Measurements from ENCODE around the gene GAS2. TPM values are rescaled to one million over a fixed set of nuclear protein-coding genes. Genes with fewer than 3 reads are reported as not detected.

GAS2 gene
- total and polyA plus RNA-seq, 2 of the 4 experiments (the other 2 are of a cell fraction) = 0.51 to 0.90 TPM

GRCh38 chr11:22657101-22657694 lies 9.2 kb upstream of the GAS2 start:
- no peak for ATAC-seq (ENCODE audit: low read depth)
- in situ Hi-C loops (cut with MboI; ENCODE audit: low sequenced_read_pairs) = no loop called here
- no TSS peak for BruUV-seq (replicated peaks)
- no peaks in the 10 kb centered on the region for H3K79me1 ChIP-seq (ENCODE audit: low read depth in 1 of 2, low read length in 2 of 2)
- H2BK20ac ChIP-seq (ENCODE audit: low read depth, low read length) = no peak overlapping the region
- H3K4me1 ChIP-seq (ENCODE audit: control insufficient read depth, insufficient read depth, low read length) = no peaks in the 10 kb centered on the region
- ChIA-PET POLR2A (ENCODE audit: unreplicated experiment) (no interaction called here), CTCF (no interaction called here)
- H4K91ac ChIP-seq (ENCODE audit: insufficient read depth, low read depth, low read length) = no peak overlapping the region
- H3K4ac ChIP-seq (ENCODE audit: low read depth, low read length) = no peak overlapping the region
- H3K56ac ChIP-seq (ENCODE audit: extremely low read depth, insufficient read depth, low read length) = no peak overlapping the region
- no peak overlapping the region for H4K8ac ChIP-seq (ENCODE audit: low read depth in 2 of 2, low read length in 2 of 2)
- no peaks in the 10 kb centered on the region for H3K9me3 ChIP-seq (ENCODE audit: control insufficient read depth, insufficient read depth, low read length)
- no peak overlapping the region for H2BK15ac ChIP-seq (ENCODE audit: low read depth, low read length)
- no peaks in the 10 kb centered on the region for H3K36me3 ChIP-seq (ENCODE audit: control insufficient read depth, insufficient read depth, low read length)
- no peak overlapping the region for H3K27ac ChIP-seq (ENCODE audit: insufficient read depth, low read length)
- H3K4me2 ChIP-seq (ENCODE audit: low read depth, low read length) = no peak overlapping the region
- no peaks in the 10 kb centered on the region for H3K9me1 ChIP-seq (ENCODE audit: insufficient read depth, low read length)
- no peak overlapping the region for H3K4me3 ChIP-seq (ENCODE audit: insufficient read depth, low read depth, low read length)
- no peak overlapping the region for H2AK9ac ChIP-seq (replicated peaks; ENCODE audit: low read depth, low read length, poor library complexity)
- no peak overlapping the region for H2BK120ac ChIP-seq (ENCODE audit: low read depth, low read length)
- no peak for TF ChIP-seq ELK1 (IDR thresholded peaks at IDR 0.05; ENCODE audit: borderline replicate concordance, low read depth, low read length)
- H3K14ac ChIP-seq (replicated peaks; ENCODE audit: low read depth, low read length) = no peak overlapping the region
- H2BK5ac ChIP-seq (ENCODE audit: low read depth, low read length, poor library complexity, severe bottlenecking) = no peak overlapping the region
- intact Hi-C loops (cut with micrococcal nuclease) = no loop called here
- no peak for DNase-seq
- dilution Hi-C loops (cut with HindIII; ENCODE audit: low sequenced_read_pairs, unreplicated experiment) = no loop called here
- H3K18ac ChIP-seq (ENCODE audit: low read depth, low read length) = no peak overlapping the region
- no CpG with 5 or more reads among the region's 1 CpG for WGBS, 2 experiments (ENCODE audit: extremely low coverage in 2 of 2, insufficient read length in 1 of 2)
- H3K23ac ChIP-seq (ENCODE audit: low read depth, low read length) = no peak overlapping the region
- no peak overlapping the region for H3K9ac ChIP-seq (ENCODE audit: low read depth, low read length)
- H3K27me3 ChIP-seq (ENCODE audit: control insufficient read depth, insufficient read depth, low read length) = no peaks in the 10 kb centered on the region
- no peak overlapping the region for H2AFZ ChIP-seq (replicated peaks; ENCODE audit: low read length, poor library complexity)
- H4K20me1 ChIP-seq (ENCODE audit: insufficient read depth, low read length) = no peaks in the 10 kb centered on the region
- H2AK5ac ChIP-seq (ENCODE audit: low read depth, low read length) = no peak overlapping the region
- H4K5ac ChIP-seq (ENCODE audit: low read depth, low read length) = no peak overlapping the region

Measured in IMR-90 (cell line).